H1 (cell line): ENCODE data around the gene GPRC5D.

Source experiments
- BRCA1 ChIP-seq: IDR thresholded peaks from 2 replicates; pipeline ENCODE4 v1.6.1; 2012; ENCODE audit warnings: low read depth, low read length, improper control_type of control experiment
- CEBPB ChIP-seq: IDR thresholded peaks from 2 replicates; pipeline ENCODE4 v1.6.1; 2012; ENCODE audit warnings: low read depth, low read length
- EP300 ChIP-seq, 2 experiments: IDR thresholded peaks; 1 replicate in 1 of 2; 2 replicates in 1 of 2; pipeline ENCODE4 v1.6.1; 2011 to 2012; ENCODE audit warnings: low read depth in 2 of 2, low read length in 2 of 2, mild to moderate bottlenecking in 2 of 2, borderline replicate concordance in 1 of 2, inconsistent platforms in 1 of 2, moderate library complexity in 1 of 2
- KDM5A ChIP-seq: fragments of 200-600 bp; IDR thresholded peaks from 2 replicates; pipeline ENCODE4 v1.7.1; 2012; ENCODE audit warnings: mild to moderate bottlenecking, low read length, inconsistent platforms, mixed read lengths
- NRF1 ChIP-seq: IDR thresholded peaks from 2 replicates; pipeline ENCODE4 v1.6.1; 2011; ENCODE audit warnings: mild to moderate bottlenecking, low read depth, low read length, improper control_type of control experiment
- POLR2A ChIP-seq, 2 experiments: IDR thresholded peaks; 1 replicate in 1 of 2; 2 replicates in 1 of 2; pipeline ENCODE4 v1.6.1; 2011; ENCODE audit warnings: low read depth in 2 of 2, low read length in 2 of 2, mild to moderate bottlenecking in 2 of 2; ENCODE audit errors: control extremely low read depth in 1 of 2
- RFX5 ChIP-seq: IDR thresholded peaks from 2 replicates; pipeline ENCODE4 v1.6.1; 2011; ENCODE audit warnings: low read depth, low read length, improper control_type of control experiment, borderline replicate concordance
- TF ChIP-seq, protein P1 (sequence below), 3 experiments: IDR thresholded peaks; 1 replicate in 2 of 3; 2 replicates in 1 of 3; pipeline versions ENCODE4 v1.5.1 to v1.6.1; 2011; ENCODE audit warnings: low read length in 3 of 3, mild to moderate bottlenecking in 3 of 3, inconsistent platforms in 2 of 3, low read depth in 1 of 3, moderate library complexity in 1 of 3; ENCODE audit not compliant: insufficient read depth in 1 of 3; ENCODE audit errors: control extremely low read depth in 1 of 3

DNA sequence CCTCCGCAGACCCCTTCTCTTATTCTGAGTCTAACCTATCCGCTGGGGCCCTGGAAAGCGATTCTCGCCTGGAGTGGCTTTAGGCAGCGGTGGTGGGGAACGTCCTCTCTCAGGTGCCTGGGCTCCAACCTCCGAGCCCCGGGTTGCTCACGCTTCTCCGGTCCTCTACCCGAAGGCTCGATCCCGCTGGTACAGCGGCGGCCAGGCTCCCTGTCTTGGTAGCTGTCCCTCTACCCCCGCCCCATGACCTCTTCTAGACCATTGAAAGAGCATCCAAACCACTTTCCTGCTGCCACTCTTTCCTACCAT, 48.6 kb upstream of the GPRC5D start:
- TF ChIP-seq BRCA1 (no peak), KDM5A (no peak), NRF1 (no peak), RFX5 (no peak), EP300 (IDR thresholded peaks at IDR 0.05; ENCODE audit: borderline replicate concordance in 1 of 2, low read depth in 2 of 2, low read length in 2 of 2) (no peak), POLR2A (IDR thresholded peaks at IDR 0.05; ENCODE audit: control extremely low read depth in 1 of 2, low read depth in 2 of 2, low read length in 2 of 2) (no peak; a peak in 1 of 3 replicates), CEBPB (no peak)
- TF ChIP-seq, protein P1, sequence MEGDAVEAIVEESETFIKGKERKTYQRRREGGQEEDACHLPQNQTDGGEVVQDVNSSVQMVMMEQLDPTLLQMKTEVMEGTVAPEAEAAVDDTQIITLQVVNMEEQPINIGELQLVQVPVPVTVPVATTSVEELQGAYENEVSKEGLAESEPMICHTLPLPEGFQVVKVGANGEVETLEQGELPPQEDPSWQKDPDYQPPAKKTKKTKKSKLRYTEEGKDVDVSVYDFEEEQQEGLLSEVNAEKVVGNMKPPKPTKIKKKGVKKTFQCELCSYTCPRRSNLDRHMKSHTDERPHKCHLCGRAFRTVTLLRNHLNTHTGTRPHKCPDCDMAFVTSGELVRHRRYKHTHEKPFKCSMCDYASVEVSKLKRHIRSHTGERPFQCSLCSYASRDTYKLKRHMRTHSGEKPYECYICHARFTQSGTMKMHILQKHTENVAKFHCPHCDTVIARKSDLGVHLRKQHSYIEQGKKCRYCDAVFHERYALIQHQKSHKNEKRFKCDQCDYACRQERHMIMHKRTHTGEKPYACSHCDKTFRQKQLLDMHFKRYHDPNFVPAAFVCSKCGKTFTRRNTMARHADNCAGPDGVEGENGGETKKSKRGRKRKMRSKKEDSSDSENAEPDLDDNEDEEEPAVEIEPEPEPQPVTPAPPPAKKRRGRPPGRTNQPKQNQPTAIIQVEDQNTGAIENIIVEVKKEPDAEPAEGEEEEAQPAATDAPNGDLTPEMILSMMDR (IDR thresholded peaks at IDR 0.05; ENCODE audit: control extremely low read depth in 1 of 3, insufficient read depth in 1 of 3, low read depth in 1 of 3, low read length in 3 of 3): no peak
